C4-2B (cell line): ENCODE measurements around the gene CORO1A.

Source experiments
- CTCF ChIP-seq: fragments of 450-650 bp; conservative IDR thresholded peaks from 2 replicates; pipeline ENCODE4 v1.5.1; 2017; ENCODE audit warnings: mild to moderate bottlenecking
- ZFX ChIP-seq: fragments of 450-650 bp; IDR thresholded peaks from 2 replicates; pipeline ENCODE4 v1.6.1; 2017

GRCh38 chr16:30151091-30151490 is 32.3 kb upstream of the CORO1A start:
- no peak for TF ChIP-seq CTCF
- TF ChIP-seq ZFX = no peak
